Transverse colon (tissue), 3 donors: Measurements from ENCODE around the gene NEK6.

ENCODE experiments used
- EP300 ChIP-seq: sonication (generic); formaldehyde crosslinking; IDR thresholded peaks from one replicate; pipeline ENCODE4 v1.6.1; 2017; ENCODE audit warnings: antibody characterized with exemption, low read depth
- POLR2A ChIP-seq: fragments of 450-650 bp; IDR thresholded peaks from one replicate; pipeline ENCODE4 v1.6.1; 2016; ENCODE audit warnings: antibody characterized with exemption, mild to moderate bottlenecking, moderate library complexity
- TF ChIP-seq, protein P1 (sequence below), 5 experiments: fragments of 200-600 bp in 3 of 5; fragments of 450-650 bp in 2 of 5; sonication (generic) in 3 of 5; IDR thresholded peaks; 1 replicate in 2 of 5; 2 replicates in 3 of 5; pipeline ENCODE4 v1.5.1; 2016 to 2017; ENCODE audit warnings: antibody characterized with exemption in 5 of 5, inconsistent platforms in 3 of 5, mild to moderate bottlenecking in 2 of 5, moderate library complexity in 1 of 5

DNA sequence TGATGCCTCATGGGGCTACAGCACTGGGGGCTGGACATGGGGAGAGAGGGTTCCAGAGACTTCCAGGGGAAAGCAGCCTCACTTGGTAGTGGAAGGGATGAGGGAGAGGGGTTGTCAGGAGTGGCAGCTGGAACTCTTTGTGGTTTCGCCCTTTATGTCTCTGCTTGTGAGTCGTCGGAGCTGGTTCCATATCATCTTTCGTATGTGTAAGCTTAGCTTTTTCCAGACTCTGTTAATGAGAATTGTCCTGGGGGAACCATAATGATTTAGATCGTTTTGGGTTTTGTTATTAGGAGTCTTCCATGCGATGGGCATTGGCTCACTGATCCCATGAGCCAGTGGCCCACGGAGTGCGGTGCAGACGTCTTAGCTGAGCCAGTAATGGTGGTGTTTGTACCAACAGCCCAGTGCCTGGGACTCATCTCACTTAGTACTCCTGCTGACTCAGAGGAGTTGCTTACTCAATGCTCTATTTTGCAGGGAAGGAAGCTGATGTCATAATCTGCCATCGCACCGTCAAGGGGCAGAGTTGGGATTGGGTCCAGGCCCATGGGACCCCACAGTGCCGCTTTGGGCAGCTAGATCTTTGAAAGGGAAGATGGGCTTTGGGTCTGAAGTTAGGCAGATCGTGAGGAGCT lies 48.5 kb downstream of the NEK6 start:
- TF ChIP-seq, protein P1, sequence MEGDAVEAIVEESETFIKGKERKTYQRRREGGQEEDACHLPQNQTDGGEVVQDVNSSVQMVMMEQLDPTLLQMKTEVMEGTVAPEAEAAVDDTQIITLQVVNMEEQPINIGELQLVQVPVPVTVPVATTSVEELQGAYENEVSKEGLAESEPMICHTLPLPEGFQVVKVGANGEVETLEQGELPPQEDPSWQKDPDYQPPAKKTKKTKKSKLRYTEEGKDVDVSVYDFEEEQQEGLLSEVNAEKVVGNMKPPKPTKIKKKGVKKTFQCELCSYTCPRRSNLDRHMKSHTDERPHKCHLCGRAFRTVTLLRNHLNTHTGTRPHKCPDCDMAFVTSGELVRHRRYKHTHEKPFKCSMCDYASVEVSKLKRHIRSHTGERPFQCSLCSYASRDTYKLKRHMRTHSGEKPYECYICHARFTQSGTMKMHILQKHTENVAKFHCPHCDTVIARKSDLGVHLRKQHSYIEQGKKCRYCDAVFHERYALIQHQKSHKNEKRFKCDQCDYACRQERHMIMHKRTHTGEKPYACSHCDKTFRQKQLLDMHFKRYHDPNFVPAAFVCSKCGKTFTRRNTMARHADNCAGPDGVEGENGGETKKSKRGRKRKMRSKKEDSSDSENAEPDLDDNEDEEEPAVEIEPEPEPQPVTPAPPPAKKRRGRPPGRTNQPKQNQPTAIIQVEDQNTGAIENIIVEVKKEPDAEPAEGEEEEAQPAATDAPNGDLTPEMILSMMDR (IDR thresholded peaks at IDR 0.05), result no peak
- no peak for TF ChIP-seq POLR2A
- TF ChIP-seq EP300, result no peak
